Dedifferentiated amniotic fluid mesenchymal stem cell (primary cell): ENCODE data around the gene RAB6A.

Source experiments
- DNase-seq: peaks from one replicate; pipeline ENCODE4 v3.0.0-alpha.2; 2016; ENCODE audit errors: extremely low spot score

Gene RAB6A

DNA sequence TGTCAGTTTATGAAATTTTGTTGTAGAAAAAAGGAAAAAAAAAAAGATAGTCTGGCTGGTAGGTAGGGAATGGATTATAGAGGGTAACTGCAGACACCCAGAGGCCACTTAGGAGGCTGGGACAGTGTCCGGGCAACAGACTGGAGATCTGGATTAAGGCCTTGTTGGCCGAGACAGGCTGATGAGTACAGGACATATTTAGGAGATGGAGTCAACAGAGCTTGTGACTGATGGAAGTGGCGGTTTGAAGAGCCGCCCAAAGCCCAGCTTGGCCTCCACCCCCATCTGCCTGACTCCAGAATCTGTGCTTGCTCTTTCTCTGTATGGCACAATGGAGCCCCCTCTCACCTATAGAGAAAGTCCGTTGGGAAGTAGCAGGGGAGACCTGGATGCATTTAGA lies 106.9 kb downstream of the RAB6A start:
- DNase-seq = no peak

DNA sequence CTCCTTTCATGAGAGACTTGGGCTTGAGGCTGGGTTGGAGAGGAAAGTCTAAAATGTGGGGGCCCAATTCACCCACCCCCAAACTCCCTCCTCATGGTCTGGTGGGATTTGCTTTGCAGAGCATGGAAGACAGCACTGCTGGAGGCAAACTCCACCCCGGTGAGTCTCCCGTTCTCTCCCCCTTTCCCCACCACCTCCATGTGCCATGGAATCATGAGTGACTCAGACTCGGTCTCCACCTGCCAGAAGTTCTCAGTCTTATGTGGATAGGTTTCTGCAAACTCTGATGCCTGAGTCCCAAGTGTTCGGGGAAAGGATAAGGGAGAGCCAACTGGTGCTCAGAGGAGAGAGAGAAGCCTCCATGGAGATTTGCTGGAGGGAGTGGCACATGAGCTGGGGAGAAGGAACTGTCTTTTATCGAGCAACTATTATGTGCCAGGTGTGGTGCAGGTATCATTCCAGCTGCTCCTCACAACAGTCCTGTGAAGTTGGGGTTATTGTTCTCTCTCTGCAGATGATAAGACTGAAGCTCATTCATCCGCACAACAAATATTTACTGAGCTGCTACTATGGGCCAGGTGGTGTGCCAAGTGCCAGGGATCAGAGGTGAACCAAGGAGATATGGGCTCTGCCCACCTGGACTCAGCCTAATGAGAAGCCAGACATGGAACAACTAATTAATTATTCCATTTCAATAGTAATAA lies 107.9 kb downstream of the RAB6A start:
- no peak for DNase-seq

- DNase-seq = no peak
These were observed 108.7 kb downstream of the RAB6A start for GRCh38 chr11:73652046-73652730.

DNA sequence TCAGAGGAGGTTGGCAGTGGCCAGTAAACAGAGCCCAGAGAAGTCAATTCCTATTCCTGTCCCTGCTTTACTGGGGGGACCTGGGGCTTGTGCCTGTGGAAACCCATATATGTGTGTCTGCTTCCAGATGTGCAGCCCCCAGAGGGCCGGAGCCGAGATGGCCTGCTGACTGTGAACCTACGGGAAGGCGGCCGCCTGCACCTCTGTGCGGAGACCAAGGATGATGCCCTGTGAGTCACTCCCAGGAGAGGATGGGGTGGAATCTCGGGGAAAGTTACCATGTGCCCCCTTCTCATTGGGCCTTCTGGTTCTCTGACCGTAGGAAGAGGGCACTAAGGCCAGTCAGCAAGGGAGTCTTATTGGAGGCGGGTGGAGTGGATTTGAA lies 109.2 kb downstream of the RAB6A start:
- no peak for DNase-seq

GRCh38 chr11:73651252-73651651 lies 109.6 kb downstream of the RAB6A start:
- DNase-seq = no peak

DNA sequence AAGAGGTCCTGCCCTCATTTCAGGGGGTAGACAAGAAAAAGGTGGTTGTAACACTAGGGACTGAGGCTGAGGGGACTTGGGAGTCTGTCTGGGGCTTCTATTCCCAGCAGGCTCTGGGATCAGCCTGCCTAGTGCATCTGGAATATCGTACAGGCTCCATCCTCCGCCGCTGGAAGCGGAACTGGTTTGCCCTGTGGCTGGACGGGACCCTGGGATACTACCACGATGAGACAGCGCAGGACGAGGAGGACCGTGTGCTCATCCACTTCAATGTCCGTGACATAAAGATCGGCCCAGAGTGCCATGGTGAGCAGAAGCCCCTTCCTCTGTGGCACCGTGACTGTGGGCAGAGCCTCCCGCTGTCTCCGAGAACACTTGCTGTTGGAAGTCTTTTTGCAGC lies 110.5 kb downstream of the RAB6A start:
- no peak for DNase-seq

GRCh38 chr11:73649206-73649605 lies 111.7 kb downstream of the RAB6A start:
- no peak for DNase-seq

DNA sequence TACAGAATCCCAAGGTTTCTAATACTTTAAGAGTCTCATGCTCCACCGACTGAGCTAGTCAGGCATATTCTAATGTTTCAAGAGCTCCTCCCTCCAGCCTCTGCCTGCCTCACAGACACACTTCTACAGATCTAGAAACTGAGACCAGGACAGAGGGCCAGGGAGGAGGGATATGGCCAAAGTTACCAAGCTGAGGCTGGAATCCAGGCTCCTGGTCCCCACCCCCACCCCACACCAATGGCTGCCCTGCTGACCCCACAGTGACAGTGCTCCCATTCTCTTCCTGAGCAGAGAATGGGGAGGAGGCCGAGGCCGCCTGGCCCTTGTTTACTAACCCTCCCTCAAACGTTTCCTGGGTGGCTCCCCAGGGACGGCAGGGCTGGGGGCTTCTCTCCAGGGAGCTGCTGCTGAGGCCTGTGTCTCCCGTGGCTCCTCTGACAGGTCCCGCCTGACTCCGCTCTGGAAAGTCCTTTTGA lies 112.3 kb downstream of the RAB6A start:
- DNase-seq = no peak

DNA sequence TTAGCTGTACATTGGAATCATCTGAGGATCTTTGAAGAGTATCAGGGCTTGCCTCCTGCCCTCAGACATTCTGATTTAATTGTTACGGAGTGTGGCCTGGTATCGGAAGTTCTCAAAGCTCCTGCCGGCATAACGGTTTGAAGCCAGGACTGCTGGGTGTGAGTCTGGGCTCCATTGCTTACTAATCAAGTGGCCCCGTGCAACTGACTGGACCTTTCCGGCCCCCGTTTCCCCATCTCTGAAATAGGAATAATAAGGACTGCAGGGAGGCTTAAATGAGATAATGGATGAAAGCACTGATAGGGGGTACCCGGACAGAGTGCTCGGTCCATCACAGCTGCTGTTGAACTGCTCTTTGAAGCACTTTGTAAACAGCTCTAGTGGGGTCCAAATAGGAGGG lies 112.8 kb downstream of the RAB6A start:
- no peak for DNase-seq

DNA sequence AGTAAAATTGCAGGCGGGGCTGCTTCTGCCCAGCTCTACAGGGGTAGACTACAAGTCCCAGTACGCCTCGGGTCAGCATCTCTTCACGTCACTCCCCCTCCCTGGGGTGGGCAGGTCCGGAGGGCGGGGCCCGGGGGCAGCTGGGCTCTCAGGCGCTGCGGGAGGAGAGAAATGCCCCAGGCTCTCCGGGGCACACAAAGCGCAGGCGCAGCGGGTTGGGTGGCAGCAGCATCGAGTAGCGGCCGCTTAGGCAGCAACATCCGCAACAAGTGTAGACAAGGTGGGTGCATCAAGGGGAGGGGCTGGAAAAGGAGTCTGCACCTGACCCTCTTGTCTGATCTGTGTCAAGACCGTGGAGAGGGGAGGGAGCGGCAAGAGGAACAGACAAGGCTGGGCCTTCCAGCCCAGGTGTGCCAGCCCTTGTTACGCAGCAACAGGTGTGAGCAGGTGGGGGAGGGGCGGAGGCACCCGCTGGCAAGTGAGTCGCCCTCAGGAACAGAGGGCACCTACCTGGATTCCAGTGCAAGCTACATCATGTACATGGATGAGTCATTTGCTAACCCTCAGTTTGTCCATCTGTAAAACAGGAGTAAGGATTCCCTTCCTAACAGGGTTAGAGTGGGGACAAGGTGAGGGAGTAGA lies 113.3 kb downstream of the RAB6A start:
- peak; percentile 70 for DNase-seq

- DNase-seq = no peak
These were observed 114.8 kb downstream of the RAB6A start, which contains the start of gene PLEKHB1 for GRCh38 chr11:73645972-73646631. PLEKHB1 (plus strand) TSS chr11:73646581; CDS start chr11:73646609, 28 bp downstream.

DNA sequence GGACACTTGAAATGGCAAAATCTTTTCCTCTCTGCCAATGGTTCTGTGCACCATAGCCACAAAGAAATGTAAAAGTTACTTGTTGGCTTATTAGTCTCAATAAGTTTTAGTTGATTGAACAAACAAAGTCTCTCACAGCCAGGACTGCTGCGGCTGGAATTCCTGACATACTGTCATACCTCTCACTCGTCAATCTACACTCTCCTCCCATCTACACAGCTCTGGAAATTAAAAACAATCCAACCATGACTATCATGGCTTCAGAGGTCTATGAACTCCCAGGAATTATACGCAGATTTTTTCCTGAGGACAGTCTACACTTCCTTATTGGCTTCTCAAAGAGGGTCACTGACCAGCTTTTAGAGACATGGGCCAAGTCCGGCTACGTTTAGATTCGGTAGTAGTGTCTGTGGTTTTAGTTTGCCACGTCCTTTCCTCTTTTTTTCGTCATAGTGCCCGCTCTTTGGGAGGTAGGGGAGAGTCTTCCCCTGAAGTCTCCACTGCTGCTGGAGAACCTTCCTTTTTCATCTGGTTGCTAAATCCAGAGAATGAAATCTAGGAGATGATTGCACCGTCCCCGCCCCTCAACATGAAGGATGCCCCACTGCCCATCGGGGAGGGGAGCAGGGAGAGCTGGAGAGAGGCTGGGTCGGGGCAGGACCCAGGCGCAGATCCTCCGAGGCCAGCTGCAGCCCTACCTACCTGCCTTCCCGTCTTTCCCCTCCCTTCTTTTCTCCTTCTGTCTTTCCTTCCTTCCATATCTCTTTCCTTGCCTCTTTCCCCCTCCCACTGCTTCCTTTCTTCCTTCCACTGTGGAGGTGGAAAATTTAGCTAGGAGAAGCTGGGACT lies 115.5 kb downstream of the RAB6A start:
- DNase-seq = no peak

- no peak for DNase-seq
These were observed 119.2 kb downstream of the RAB6A start for GRCh38 chr11:73641668-73642067.

GRCh38 chr11:73640592-73640991 lies 120.3 kb downstream of the RAB6A start:
- no peak for DNase-seq

- DNase-seq = no peak
These were observed 123.9 kb downstream of the RAB6A start for GRCh38 chr11:73637012-73637411.

GRCh38 chr11:73636249-73636648 lies 124.6 kb downstream of the RAB6A start:
- no peak for DNase-seq

DNA sequence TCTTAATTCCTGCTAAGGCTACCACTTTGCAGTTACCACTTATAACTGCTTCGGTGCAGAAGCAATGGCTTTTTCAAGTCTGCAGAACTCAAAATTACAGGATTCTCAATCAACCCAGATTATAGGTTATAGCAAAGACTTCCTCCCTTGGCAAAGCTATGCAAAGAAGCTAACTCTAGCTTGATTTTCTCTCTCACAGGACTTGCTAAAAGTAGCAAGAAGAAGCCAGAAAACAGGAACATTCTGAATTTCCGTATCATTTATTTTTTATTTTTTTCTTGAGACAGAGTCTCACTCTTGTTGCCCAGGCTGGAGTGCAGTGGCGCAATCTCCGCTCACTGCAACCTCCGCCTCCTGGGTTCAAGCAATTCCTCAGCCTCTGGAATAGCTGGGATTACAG lies 125.2 kb downstream of the RAB6A start:
- DNase-seq = no peak

DNA sequence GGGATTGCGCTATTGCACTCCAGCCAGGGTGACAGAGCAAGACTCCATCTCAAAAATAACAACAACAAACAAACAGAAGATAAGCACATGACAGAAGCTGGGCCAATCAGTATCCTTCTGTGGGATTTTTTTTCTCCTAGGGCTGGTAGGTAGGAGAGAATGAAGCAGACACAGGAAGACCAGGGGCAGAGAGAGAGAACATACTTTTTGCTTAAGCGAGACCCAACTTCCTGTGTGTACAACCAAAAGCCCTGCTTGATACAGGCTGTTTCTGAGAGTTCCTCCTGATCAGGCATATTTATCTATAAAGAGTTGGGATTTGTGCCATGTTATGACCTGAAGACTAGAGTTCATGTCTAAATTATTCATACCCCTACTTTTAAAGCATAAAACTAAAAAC lies 126.9 kb downstream of the RAB6A start:
- DNase-seq = no peak

- DNase-seq = no peak
These were observed 127.9 kb downstream of the RAB6A start for GRCh38 chr11:73632996-73633395.

DNA sequence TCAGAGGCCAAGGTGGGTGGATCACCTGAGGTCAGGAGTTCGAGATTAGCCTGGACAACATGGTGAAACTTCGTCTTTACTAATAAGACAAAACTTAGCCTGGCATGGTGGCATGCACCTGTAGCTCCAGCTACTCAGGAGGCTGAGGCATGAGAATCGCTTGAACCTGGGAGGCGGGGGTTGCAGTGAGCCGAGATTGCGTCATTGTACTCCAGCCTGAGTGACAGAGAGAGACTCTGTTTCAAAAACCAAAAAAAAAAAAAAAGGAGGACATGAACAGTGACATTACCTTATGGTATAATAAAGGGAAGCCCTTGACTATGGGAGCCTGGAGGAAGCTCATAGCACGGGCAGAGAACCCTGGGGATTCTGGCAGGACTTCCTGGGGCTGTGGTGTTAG lies 131.0 kb downstream of the RAB6A start:
- DNase-seq = no peak

- DNase-seq = peak; percentile 72
These were observed 135.1 kb downstream of the RAB6A start for GRCh38 chr11:73625696-73626318.
